Stimulated activated CD4-positive, alpha-beta T cell treated with anti-CD3 and anti-CD28 coated beads, Interleukin-15, amount 100 ng/mL, for 24 hours (primary cell): ENCODE data around the gene CAMK1D.

Source experiments
- DNase-seq: peaks from one replicate; pipeline ENCODE4 v3.0.0-alpha.2; 2020

CAMK1D gene

DNA sequence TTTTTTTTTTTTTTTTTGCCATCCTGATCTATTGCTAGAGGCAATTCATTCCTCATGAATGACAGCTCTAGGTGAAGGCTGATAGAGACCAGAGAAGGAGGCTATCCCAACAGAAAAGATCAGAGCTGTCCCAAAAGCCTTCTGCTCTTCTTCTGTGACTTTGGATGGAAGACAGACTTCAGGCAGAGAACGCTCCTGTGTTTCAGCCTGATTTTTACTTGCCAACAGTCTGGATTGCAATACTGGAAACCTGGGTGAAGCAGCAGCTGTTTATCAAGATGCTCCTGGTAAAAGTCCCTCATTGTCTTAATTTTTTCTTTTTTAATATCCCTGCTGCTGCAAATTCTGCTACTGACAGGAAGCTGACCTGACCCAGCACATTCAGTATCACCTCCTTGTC is 432.6 kb downstream of the CAMK1D start:
- no peak for DNase-seq

DNA sequence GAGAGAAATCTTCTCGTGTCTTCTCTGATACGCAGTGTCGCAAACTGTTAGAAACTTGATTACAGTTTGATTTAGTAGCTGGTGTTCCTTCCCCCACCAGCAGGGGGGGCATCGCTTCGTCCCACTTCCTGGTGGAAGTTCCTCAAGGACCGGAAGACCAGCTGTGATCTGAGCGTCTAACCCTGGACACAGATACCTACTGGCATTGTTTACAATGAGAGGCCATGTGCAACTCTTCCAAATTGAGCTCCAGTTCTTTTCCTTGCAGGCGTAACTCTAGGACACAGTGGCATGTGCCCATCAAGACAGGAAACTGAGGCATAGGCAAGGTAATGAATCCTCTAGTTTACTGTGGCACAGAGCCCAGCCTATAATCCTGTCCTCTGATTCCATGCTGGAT is 433.2 kb downstream of the CAMK1D start:
- peak; percentile 57 for DNase-seq

GRCh38 chr10:12783293-12783692 is 433.9 kb downstream of the CAMK1D start:
- DNase-seq = no peak

DNA sequence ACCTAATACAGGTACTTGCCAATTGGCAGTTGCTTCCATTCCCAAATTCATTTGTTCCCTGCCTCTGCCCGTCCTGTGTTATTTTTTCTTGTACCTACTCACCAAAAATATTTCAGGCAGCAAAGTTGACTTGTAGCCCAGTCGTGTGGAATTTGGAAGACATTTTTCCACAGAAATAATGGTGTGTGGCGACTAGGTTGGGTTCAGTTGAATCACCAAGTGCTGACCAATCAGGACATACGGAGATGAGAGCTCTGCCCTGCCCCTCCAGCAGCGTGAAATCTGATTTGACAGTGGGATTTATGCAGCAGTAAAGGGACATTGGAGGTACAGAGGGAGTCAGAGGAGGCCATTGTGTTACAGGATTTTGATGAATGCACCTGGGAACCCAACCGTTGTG is 435.3 kb downstream of the CAMK1D start:
- no peak for DNase-seq

GRCh38 chr10:12785415-12785831 is 436.1 kb downstream of the CAMK1D start:
- no peak for DNase-seq

- DNase-seq = no peak
Measured at GRCh38 chr10:12787297-12787696, 437.9 kb downstream of the CAMK1D start.

GRCh38 chr10:12788277-12788676 is 438.9 kb downstream of the CAMK1D start:
- DNase-seq = no peak

DNA sequence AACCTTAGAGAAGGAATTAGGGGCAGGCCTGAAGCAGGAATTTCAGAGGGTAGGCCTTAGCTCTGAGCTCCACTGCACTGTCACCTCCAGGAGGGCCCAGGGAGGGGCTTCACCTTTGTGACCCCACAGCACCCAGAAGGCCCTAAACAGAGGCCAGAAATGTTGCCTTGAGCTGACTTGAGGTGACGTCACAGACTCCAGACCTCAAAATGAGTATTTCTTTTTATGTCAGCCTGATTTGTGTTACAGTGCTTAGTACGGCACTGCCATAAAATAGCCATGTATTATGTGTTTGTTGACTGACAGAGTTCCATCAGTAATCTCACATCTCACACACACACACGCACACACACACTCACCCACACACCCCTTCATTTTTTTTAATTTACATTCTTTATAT is 440.9 kb downstream of the CAMK1D start:
- DNase-seq = no peak

GRCh38 chr10:12791728-12792127 is 442.4 kb downstream of the CAMK1D start:
- no peak for DNase-seq

GRCh38 chr10:12792889-12793556 is 443.7 kb downstream of the CAMK1D start:
- DNase-seq = no peak

DNA sequence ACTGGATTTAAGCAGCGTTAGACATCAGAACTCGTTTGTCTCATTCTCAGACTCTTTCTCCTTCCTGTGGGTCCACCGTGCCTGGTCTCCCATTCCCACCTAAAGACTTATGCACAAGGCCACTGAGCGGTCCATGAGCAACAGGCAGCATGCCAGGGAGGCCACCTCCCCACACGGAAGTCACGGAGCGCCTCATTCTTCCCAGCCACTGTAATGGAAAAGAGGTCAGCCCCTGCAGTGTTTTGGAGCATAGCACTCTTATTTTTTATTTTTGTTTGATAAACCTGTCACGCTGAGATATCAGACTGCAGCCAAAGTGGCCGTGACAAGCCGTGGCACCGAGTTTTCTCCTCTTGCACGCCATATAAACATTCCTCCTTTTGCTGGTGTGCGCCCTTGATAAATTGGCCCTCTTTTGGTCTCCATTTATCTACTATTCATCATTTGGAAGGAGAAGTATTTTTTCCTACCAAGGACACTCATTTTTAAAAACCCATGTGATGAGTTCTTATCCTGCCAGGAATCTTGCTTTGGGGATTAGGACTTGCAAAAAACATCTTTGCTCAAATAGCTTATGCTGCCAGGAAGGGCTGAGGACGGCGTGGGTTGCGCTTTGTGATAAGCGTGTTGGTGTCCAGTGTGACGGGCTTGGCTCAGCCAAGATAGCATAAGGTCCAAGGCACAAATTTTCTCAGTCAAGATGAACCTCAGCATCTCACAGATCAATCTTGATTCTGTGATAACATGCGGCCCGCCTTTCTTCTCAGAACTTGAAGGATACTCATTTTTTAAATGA is 446.2 kb downstream of the CAMK1D start:
- no peak for DNase-seq

- DNase-seq = no peak
Measured at GRCh38 chr10:12796401-12797160, 447.2 kb downstream of the CAMK1D start.

DNA sequence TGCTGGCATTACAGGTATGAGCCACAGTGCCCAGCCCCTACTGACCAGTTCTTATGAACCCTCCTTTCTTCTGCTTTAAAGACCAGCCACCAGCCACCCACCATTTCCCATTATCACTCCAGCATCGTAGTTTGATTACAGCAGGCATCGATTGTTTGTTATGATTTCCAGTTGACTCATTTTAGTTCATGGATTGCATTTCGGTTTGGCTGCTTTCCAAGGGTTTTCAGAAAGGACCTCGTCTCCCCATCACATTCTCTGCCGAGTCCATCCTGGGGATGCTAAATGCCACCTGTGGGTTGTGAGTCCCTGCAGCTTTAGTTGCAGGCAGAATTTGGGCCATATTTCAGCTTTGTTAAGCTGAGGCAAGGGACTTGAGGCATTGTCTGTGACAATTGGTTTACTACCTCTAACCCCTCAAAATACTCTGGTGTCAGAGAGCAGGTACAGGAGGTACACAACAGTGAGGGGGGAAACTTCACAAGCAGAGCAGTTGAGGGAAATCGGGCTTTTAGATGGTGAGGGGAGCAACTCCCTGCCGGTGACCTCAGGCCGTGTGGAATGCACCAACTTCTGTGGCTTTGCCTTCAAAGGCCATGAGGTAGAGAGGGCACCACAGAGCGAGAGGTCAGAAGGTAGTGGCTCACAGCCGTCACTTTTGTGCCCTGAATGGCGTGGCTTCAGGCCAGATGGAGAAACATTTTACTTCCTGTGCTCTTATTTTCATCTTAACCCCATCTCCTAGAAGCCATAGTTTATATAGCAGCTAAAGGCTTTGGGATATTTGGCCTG is 448.3 kb downstream of the CAMK1D start:
- DNase-seq = no peak

DNA sequence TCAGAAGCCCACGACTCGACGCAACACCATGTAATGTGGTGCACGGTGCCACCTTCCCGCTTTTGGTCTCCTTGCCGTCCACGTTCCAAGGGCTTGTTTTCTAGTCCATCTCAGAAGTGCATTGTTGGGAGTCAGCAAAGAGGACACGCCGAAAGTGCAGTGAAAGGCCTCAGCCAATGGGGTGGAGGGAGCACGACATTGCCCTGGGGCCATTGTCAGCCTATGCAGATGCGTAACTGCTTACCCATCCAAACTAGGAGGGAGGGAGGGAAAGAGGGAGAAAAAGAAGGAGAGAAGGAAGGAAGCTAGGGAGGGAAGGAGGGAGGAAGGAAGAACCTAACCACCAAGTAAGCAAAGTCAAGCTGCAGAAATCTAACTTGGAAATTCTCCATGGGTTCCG is 449.8 kb downstream of the CAMK1D start:
- DNase-seq = no peak

DNA sequence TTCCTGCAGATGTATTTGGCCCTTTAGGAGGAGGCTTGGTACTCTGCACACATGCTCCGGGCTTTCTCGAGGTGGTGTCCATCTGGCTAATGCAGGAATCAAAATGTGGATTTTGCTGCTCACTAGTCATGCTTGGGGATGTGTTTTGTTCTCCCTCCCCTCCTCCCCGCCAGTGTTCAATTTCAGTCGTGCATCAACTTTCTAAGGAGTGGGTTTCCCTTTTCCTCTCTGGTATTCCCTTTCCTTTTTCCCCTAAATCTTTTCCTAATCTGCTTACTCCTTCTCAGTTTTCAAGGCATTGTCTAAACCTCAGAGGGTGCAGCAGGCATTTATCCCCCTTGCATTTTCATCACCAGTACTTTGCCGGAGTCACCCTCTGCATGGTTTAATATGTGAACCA is 450.4 kb downstream of the CAMK1D start:
- DNase-seq = no peak

GRCh38 chr10:12800302-12800701 is 451.0 kb downstream of the CAMK1D start:
- DNase-seq = no peak

GRCh38 chr10:12801214-12802087 is 452.1 kb downstream of the CAMK1D start:
- no peak for DNase-seq

DNA sequence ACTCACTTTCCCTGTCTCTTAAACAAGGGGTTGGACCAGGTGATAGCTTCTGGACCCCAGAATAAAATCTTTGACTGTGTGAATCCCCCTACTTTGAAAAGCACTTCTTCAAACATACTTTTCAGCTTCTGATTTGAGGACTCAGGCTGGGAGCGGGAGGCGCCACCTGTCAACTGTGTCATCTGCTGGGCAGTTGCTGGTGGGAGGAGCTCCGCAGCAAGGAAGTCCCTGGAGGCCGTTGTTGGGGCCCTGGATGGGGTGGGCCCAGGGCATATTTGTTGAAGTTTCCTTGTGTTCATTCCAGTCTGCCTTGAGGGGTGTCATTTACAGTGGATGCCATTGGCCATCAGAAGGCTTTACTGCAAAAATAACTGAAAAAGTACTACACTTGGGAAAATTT is 454.4 kb downstream of the CAMK1D start:
- no peak for DNase-seq

GRCh38 chr10:12806228-12807095 is 457.1 kb downstream of the CAMK1D start:
- no peak for DNase-seq

DNA sequence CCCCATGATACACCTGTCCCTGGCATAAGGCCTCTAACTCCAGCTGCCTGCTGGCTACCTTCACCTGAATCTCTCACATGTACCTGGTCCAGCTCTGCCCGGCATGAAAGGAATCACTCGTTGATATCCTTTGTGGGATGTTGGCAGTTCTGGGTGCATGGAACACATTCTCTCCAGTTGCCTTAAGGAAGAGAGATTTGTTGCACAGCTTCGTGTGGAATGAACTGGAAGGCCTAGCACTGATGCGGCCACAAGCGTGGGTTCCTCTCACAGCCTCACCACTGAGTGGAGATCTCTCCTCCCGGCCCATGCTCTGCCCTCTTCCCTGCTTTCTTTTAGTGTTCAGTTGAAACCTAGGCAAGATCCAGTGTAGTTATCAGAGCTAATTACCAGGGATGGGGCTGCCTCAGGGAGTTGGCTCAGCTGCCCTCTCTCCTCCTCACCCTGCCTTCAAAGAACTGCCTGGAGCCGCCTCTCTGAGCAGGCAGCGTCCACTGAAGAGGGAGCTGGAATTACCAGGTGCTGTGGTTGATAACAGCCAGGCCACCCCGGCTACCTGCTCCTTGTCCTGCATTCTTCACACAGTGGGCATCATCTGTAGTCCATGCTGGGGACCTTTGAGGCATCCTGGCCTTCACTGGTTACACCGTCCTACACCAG is 457.9 kb downstream of the CAMK1D start:
- DNase-seq = no peak
